Skeletal muscle cell (primary cell): ENCODE measurements around the gene ADRM1.

Source experiments
- DNase-seq: peaks from one replicate; pipeline ENCODE4 v3.0.0-alpha.2; 2010; ENCODE audit warnings: low read depth
- H3K4me3 ChIP-seq: 2 replicates; pipeline ENCODE4 v1.5.1; 2011; ENCODE audit warnings: low read depth, mild to moderate bottlenecking, control low read depth, low read length, moderate library complexity

ADRM1 gene

GRCh38 chr20:62350098-62350628 is 47.4 kb downstream of the ADRM1 start:
- H3K4me3 ChIP-seq: no peak overlapping the region
- DNase-seq: no peak

GRCh38 chr20:62350629-62351422 is 48.0 kb downstream of the ADRM1 start:
- DNase-seq: no peak
- H3K4me3 ChIP-seq: no peak overlapping the region

- H3K4me3 ChIP-seq: no peak overlapping the region
- DNase-seq: no peak
These were observed 48.9 kb downstream of the ADRM1 start for GRCh38 chr20:62351469-62352401.

GRCh38 chr20:62352402-62353288 is 49.8 kb downstream of the ADRM1 start:
- H3K4me3 ChIP-seq: no peak overlapping the region
- no peak for DNase-seq

- H3K4me3 ChIP-seq: no peak overlapping the region
- no peak for DNase-seq
These were observed 50.7 kb downstream of the ADRM1 start for GRCh38 chr20:62353289-62354030.

GRCh38 chr20:62354031-62354808 is 51.4 kb downstream of the ADRM1 start:
- no peak for DNase-seq
- no peak overlapping the region for H3K4me3 ChIP-seq

- no peak overlapping the region for H3K4me3 ChIP-seq
- no peak for DNase-seq
These were observed 52.1 kb downstream of the ADRM1 start for GRCh38 chr20:62354811-62355341.

- no peak for DNase-seq
- H3K4me3 ChIP-seq: no peak overlapping the region
These were observed 52.7 kb downstream of the ADRM1 start for GRCh38 chr20:62355516-62355877.

- H3K4me3 ChIP-seq: no peak overlapping the region
- DNase-seq: no peak
These were observed 53.2 kb downstream of the ADRM1 start for GRCh38 chr20:62355878-62356588.

- no peak for DNase-seq
- H3K4me3 ChIP-seq: no peak overlapping the region
These were observed 53.9 kb downstream of the ADRM1 start for GRCh38 chr20:62356589-62357186.

- DNase-seq: no peak
- H3K4me3 ChIP-seq: no peak overlapping the region
These were observed 54.4 kb downstream of the ADRM1 start for GRCh38 chr20:62357187-62357667.

- no peak overlapping the region for H3K4me3 ChIP-seq
- no peak for DNase-seq
These were observed 54.9 kb downstream of the ADRM1 start for GRCh38 chr20:62357681-62358080.
